NCI-H2107 treated with DMSO at 0.1 percent for 48 hours (cell line): ENCODE measurements around the gene ANXA8.
"Not testable (repeated sequence)": the region's sequence is repeated elsewhere in the genome, so short reads cannot be mapped to it uniquely, and the experiment has no call there.

Experiments used
- DNase-seq: peaks from one replicate; lab custom pipeline; 2025; ENCODE audit not compliant: unreplicated experiment; lab: John Stamatoyannopoulos, UW

The ANXA8 gene

GRCh38 chr10:47483923-47484322 is at the start of gene ANXA8:
ANXA8 (minus strand) TSS chr10:47484115; CDS start chr10:47483933, 182 bp downstream.
- not testable (repeated sequence) for DNase-seq

- DNase-seq, result not testable (repeated sequence)
These were observed 39.6 kb upstream of the ANXA8 start, which contains the start of gene AGAP9 for GRCh38 chr10:47523475-47523874. AGAP9 (minus strand) TSS chr10:47523638; CDS start chr10:47523526, 112 bp downstream.

DNA sequence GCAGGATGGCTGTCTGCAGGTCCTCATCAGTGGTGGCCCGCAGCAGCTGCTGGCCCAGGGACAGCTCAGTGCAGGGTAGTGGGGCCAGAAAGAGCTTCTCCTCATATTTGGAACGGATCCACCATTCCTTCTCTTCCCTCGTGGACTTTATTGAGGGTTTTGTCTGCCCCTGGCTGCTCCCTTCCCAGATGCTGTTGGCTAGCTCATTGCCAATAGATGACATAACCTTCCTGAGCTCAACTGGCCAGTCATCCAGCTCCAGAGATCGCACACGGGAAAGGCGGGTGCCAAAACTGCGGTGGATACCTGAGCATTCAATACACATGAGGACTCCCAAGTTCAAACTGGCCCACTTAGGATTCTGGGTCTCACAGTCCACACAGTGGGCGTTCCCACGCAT is 18.4 kb upstream of the ANXA8 start:
- DNase-seq, result not testable (repeated sequence)

DNA sequence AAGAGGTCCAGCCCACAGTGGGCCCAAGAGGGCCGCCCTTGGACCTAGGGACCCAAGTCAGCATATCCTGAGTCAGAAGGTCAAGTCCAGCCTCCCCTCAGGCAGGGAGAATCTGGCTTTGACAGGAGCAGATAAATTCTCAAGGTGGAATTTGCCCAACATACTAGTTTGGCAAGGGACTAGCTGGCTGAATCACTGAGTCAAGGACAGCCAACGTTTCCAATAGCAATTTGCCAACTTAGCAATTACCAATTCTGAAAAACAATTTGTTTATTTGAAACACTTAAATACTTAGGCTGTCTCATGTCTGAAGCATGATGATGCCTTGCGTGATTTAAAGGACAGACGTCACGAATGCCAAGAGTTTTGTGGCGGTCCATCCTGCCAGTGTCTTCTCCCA is 10.3 kb upstream of the ANXA8 start:
- not testable (repeated sequence) for DNase-seq

- not testable (repeated sequence) for DNase-seq
These were observed 7.7 kb upstream of the ANXA8 start, which contains the start of gene FAM25G for GRCh38 chr10:47491600-47491999. FAM25G (minus strand) TSS chr10:47491700; CDS start chr10:47491674, 26 bp downstream.

DNA sequence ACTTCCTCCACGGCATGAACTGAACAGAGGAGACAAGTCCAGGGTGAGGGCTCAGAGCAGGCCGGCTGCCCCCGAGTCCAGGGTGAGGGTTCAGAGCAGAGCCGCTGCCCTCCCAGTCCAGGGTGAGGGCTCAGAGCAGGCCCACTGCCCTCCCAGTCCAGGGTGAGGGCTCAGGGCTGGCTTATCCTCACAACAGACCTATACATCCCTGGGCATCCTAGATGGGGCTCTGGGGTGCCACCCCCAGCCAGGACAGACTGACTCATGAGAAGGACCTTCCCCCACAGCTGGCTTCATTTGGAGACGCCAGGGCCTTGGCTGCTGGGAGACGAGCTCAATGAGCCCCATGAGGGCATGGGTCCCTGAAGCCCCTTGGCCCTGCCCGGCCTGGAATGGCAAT is 5.7 kb upstream of the ANXA8 start:
- not testable (repeated sequence) for DNase-seq

- DNase-seq, result not testable (repeated sequence)
These were observed 2.0 kb upstream of the ANXA8 start for GRCh38 chr10:47485943-47486342.

- DNase-seq, result not testable (repeated sequence)
These were observed 871 bp upstream of the ANXA8 start for GRCh38 chr10:47484786-47485185.

GRCh38 chr10:47482367-47482766 is 1.5 kb downstream of the ANXA8 start:
- not testable (repeated sequence) for DNase-seq

GRCh38 chr10:47481768-47482181 is 2.1 kb downstream of the ANXA8 start:
- DNase-seq, result not testable (repeated sequence)

- DNase-seq, result not testable (repeated sequence)
These were observed 2.6 kb downstream of the ANXA8 start for GRCh38 chr10:47481182-47481766.

- DNase-seq, result not testable (repeated sequence)
These were observed 3.8 kb downstream of the ANXA8 start for GRCh38 chr10:47480133-47480532.

DNA sequence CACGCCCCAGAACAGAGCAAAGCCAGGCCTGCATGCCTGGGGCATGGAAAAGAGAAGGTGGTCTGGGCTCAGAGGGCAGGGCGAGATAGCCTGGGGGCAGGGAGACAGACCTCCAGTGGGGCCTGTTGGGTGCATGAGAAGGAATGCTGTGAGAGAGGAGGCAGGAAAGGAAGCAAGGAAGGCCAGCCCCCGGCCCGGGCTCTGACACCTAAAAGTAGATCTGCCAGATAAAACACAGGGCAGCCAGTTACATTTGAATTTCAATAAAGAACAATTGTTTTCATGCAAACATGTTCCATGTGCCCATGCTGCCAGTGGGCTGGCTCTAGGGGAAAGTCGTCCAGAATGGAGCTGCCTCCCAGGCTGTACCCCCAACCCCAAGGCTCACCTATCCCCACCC is 5.8 kb downstream of the ANXA8 start:
- not testable (repeated sequence) for DNase-seq

GRCh38 chr10:47477078-47477477 is 6.8 kb downstream of the ANXA8 start:
- not testable (repeated sequence) for DNase-seq

GRCh38 chr10:47475101-47475500 is 8.8 kb downstream of the ANXA8 start:
- DNase-seq, result not testable (repeated sequence)

DNA sequence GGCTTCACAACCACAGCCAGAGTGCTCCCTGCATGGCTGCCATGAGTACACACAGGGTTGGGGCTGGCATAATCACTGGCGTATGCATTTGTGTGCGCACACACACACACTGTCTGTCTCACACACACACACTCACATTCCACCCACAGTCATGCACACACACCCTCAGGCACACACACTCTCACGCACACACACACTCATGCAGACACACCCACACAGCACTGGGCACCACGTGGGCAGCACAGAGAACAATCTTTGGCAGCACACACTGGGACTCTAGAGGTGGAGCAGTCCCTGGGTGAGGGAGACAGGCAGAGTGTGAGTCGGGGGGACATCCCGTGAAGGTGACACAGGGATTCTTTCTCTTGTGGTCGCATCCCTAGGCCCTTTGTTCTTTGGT is 10.4 kb downstream of the ANXA8 start:
- not testable (repeated sequence) for DNase-seq

GRCh38 chr10:47472647-47473046 is 11.3 kb downstream of the ANXA8 start:
- DNase-seq, result not testable (repeated sequence)

DNA sequence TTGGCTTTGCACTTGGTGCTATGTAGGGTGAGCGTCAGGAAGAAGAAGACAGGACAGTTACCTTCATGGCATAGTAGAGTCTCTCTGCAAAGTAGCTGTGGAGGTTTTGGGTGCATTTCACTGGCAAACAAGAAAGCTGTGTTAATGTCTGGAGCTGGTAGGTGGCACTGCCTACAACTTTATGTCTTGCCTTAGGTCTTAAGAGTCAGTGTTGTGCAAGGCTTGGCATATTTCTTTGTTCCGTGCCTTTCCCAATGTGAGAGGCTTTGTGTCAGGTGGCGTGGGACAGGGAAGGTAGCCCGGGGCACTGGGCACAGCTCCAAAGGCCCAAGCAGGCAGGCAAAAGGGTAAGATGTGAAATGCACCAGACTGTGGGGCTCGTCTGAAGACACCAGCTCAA is 11.8 kb downstream of the ANXA8 start:
- not testable (repeated sequence) for DNase-seq

GRCh38 chr10:47468731-47469528 is 15.0 kb downstream of the ANXA8 start:
- DNase-seq, result not testable (repeated sequence)

DNA sequence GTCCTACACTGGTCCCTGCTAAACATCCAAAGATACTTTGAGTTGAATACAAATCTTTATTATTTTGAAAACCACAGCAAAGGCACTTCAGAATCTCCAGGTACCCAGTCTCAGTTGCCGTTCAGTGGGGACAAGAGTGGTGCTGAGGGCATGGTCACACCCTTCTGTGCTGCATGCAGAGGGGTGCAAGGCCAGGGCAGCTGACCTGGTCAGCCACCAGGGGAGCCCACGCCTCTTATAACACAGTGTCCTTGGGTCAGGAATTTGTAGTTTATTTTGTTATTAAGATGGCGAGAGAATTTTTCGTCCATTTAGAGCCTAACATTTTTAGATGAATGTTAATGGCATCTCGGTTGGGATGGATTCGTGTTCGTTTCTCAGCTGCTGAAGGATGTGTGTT is 16.0 kb downstream of the ANXA8 start:
- not testable (repeated sequence) for DNase-seq

- not testable (repeated sequence) for DNase-seq
These were observed 16.5 kb downstream of the ANXA8 start for GRCh38 chr10:47467458-47467857.
